Spinal cord (tissue), 10 donors: Measurements from ENCODE around the gene GALNT10. TPM values are rescaled to one million over a fixed set of nuclear protein-coding genes. Genes with fewer than 3 reads are reported as not detected.

Experiments
- DNase-seq, 6 donors: peaks; one replicate each; pipeline versions ENCODE4 v3.0.0 to v3.0.0-alpha.2; 2013 to 2015; ENCODE audit warnings: low spot score in 6 of 6, low read depth in 4 of 6
- H3K27ac ChIP-seq: one replicate; pipeline ENCODE4 v1.5.1; 2013; ENCODE audit warnings: low read depth, low read length, control low read depth
- H3K27me3 ChIP-seq: one replicate; pipeline ENCODE4 v1.6.1; 2013; ENCODE audit warnings: low read length; ENCODE audit not compliant: control insufficient read depth, insufficient read depth
- H3K36me3 ChIP-seq: one replicate; pipeline ENCODE4 v1.6.1; 2013; ENCODE audit warnings: low read length; ENCODE audit not compliant: control insufficient read depth, insufficient read depth
- H3K4me1 ChIP-seq: one replicate; pipeline ENCODE4 v1.6.1; 2013; ENCODE audit warnings: low read length; ENCODE audit not compliant: control insufficient read depth, insufficient read depth
- H3K4me3 ChIP-seq: one replicate; pipeline ENCODE4 v1.5.1; 2013; ENCODE audit warnings: low read depth, low read length, control low read depth
- H3K9me3 ChIP-seq: one replicate; pipeline ENCODE4 v1.6.1; 2013; ENCODE audit warnings: low read length; ENCODE audit not compliant: control insufficient read depth, insufficient read depth
- WGBS: methylation state at CpG from one replicate; pipeline ENCODE4 v1.1.5; 2013; ENCODE audit warnings: missing lambda C conversion rate; ENCODE audit not compliant: insufficient coverage; 5-methylcytosine and 5-hydroxymethylcytosine counted together
- polyA plus RNA-seq, 2 donors: library from polyadenylated mRNA; unstranded; fragments of 120-200 nt; gene quantifications; one replicate each; pipeline ENCODE4 v1.2.1, GENCODE V29; 2013; ENCODE audit not compliant: insufficient read length in 2 of 2
- total RNA-seq, 2 donors: library from RNA; depleted of rRNA in 1 of 2; stranded (reverse); fragments of 120-200 nt in 1 of 2; fragments of >200 nt in 1 of 2; gene quantifications; one replicate each; pipeline versions ENCODE4 v1.2.3 to v1.2.4, GENCODE V29; 2013 to 2014
- donor health status: healthy.

Gene GALNT10
- total and polyA plus RNA-seq, 4 donors = 17.2 to 31.2 (median 22.5) TPM

GRCh38 chr5:154331924-154332323 is 141.4 kb downstream of the GALNT10 start:
- DNase-seq = no peak
- 80% methylated on average over 2 of the region's 3 CpGs for WGBS
- Histone ChIP-seq H3K27me3 (no peaks in the 10 kb centered on the region), H3K4me3 (no peak overlapping the region), H3K36me3 (no peaks in the 10 kb centered on the region), H3K4me1 (peaks cover 5% of the 10 kb centered on the region), H3K9me3 (no peaks in the 10 kb centered on the region), H3K27ac (no peak overlapping the region)

- Histone ChIP-seq H3K4me1 (peaks cover 5% of the 10 kb centered on the region), H3K27ac (no peak overlapping the region), H3K36me3 (no peaks in the 10 kb centered on the region), H3K9me3 (no peaks in the 10 kb centered on the region), H3K4me3 (no peak overlapping the region), H3K27me3 (no peaks in the 10 kb centered on the region)
- 72% methylated on average over 2 of the region's 6 CpGs for WGBS
- peak in 1 of 6 donors; percentile 33 for DNase-seq
These were observed 141.9 kb downstream of the GALNT10 start for GRCh38 chr5:154332451-154332850.

GRCh38 chr5:154333016-154333415 is 142.5 kb downstream of the GALNT10 start:
- no peak for DNase-seq
- 90% methylated on average over 4 of the region's 4 CpGs for WGBS
- H3K4me3 ChIP-seq = no peak overlapping the region
- H3K27ac ChIP-seq = no peak overlapping the region
- H3K36me3 ChIP-seq = no peaks in the 10 kb centered on the region
- no peaks in the 10 kb centered on the region for H3K27me3 ChIP-seq
- peaks cover 5% of the 10 kb centered on the region for H3K4me1 ChIP-seq
- no peaks in the 10 kb centered on the region for H3K9me3 ChIP-seq

GRCh38 chr5:154334406-154335064 is 144.0 kb downstream of the GALNT10 start:
- no peak for DNase-seq
- Histone ChIP-seq H3K36me3 (no peaks in the 10 kb centered on the region), H3K9me3 (no peaks in the 10 kb centered on the region), H3K27ac (no peak overlapping the region), H3K4me3 (no peak overlapping the region), H3K27me3 (no peaks in the 10 kb centered on the region), H3K4me1 (peaks cover 5% of the 10 kb centered on the region)
- WGBS = 94% methylated on average over 2 of the region's 6 CpGs

GRCh38 chr5:154335065-154335448 is 144.5 kb downstream of the GALNT10 start:
- WGBS = 89% methylated on average over 3 of the region's 5 CpGs
- peak in 1 of 6 donors; percentile 29 for DNase-seq

GRCh38 chr5:154341620-154342019 is 151.1 kb downstream of the GALNT10 start:
- WGBS = 83% methylated on average over 2 of the region's 6 CpGs
- H3K27me3 ChIP-seq = no peaks in the 10 kb centered on the region

More at GRCh38 chr5:154335065-154335448, 144.5 kb downstream of the GALNT10 start:
- Histone ChIP-seq H3K27me3 (no peaks in the 10 kb centered on the region), H3K27ac (no peak overlapping the region), H3K36me3 (no peaks in the 10 kb centered on the region), H3K9me3 (no peaks in the 10 kb centered on the region), H3K4me1 (peaks cover 5% of the 10 kb centered on the region), H3K4me3 (no peak overlapping the region)

GRCh38 chr5:154342211-154342610 is 151.7 kb downstream of the GALNT10 start:
- 87% methylated on average over 6 of the region's 7 CpGs for WGBS
- Histone ChIP-seq H3K36me3 (no peaks in the 10 kb centered on the region), H3K27ac (no peak overlapping the region), H3K27me3 (no peaks in the 10 kb centered on the region), H3K9me3 (no peaks in the 10 kb centered on the region), H3K4me1 (no peaks in the 10 kb centered on the region), H3K4me3 (no peak overlapping the region)
- DNase-seq = no peak

More at GRCh38 chr5:154341620-154342019, 151.1 kb downstream of the GALNT10 start:
- Histone ChIP-seq H3K9me3 (no peaks in the 10 kb centered on the region), H3K27ac (no peak overlapping the region), H3K4me3 (no peak overlapping the region), H3K4me1 (no peaks in the 10 kb centered on the region), H3K36me3 (no peaks in the 10 kb centered on the region)
- DNase-seq = no peak

- 84% methylated on average over 3 of the region's 4 CpGs for WGBS
- Histone ChIP-seq H3K4me3 (no peak overlapping the region), H3K27ac (no peak overlapping the region)
These were observed 152.4 kb downstream of the GALNT10 start for GRCh38 chr5:154342963-154343362.

GRCh38 chr5:154344461-154344860 is 153.9 kb downstream of the GALNT10 start:
- no peaks in the 10 kb centered on the region for H3K27me3 ChIP-seq
- H3K27ac ChIP-seq = no peak overlapping the region
- WGBS = 89% methylated on average over 4 of the region's 5 CpGs
- no peak overlapping the region for H3K4me3 ChIP-seq
- no peaks in the 10 kb centered on the region for H3K36me3 ChIP-seq
- H3K4me1 ChIP-seq = no peaks in the 10 kb centered on the region
- DNase-seq = no peak
- no peaks in the 10 kb centered on the region for H3K9me3 ChIP-seq

More at GRCh38 chr5:154342963-154343362, 152.4 kb downstream of the GALNT10 start:
- DNase-seq = peak in 1 of 6 donors; percentile 23
- no peaks in the 10 kb centered on the region for H3K36me3 ChIP-seq
- H3K9me3 ChIP-seq = no peaks in the 10 kb centered on the region
- no peaks in the 10 kb centered on the region for H3K4me1 ChIP-seq
- no peaks in the 10 kb centered on the region for H3K27me3 ChIP-seq

GRCh38 chr5:154345255-154345952 is 154.9 kb downstream of the GALNT10 start:
- H3K27ac ChIP-seq = no peak overlapping the region
- WGBS = no CpG with 5 or more reads among the region's 5 CpGs
- H3K9me3 ChIP-seq = no peaks in the 10 kb centered on the region
- DNase-seq = no peak
- no peaks in the 10 kb centered on the region for H3K4me1 ChIP-seq
- H3K36me3 ChIP-seq = no peaks in the 10 kb centered on the region
- H3K4me3 ChIP-seq = no peak overlapping the region
- no peaks in the 10 kb centered on the region for H3K27me3 ChIP-seq
